ENCODE data around the gene RXFP3. TPM values are rescaled to one million over a fixed set of nuclear protein-coding genes. Genes with fewer than 3 reads are reported as not detected.

Gene RXFP3
- total and polyA plus RNA-seq, 2 donors = not detected

DNA sequence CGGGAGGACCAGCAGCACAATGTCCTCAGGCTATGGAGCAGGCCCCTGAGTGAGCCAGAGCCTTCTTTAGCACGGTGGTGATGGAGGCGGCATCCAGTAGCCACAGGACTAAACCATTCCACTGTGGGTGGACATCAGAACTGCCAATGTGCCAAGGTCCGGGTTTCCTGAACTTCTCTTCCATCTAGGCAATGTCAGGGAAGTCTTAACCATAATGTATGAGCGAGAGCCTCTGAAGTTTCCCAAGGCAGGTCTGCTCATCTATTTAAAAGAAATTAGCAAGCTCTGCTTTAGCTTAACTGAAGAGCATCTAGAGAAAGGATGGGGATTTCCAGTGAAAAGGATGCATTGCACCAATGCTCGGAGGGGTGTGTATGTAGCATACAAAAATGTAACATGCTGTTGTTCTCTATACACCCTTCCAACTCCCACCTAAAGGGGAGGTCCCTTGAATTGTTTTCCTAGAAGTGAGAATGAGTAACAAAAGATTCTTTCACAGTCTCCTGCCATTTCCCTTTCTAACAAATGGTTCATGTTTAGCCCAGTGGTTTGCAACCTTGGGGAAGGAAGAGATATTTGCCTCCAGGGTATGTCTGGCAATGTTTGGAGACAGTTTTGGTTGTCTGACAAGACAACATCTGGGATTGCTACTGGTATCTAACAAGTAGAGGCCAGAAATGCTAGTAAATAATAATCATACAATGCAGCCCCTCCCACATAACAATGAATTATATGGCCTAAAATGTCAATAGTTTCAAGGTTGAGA lies 6.1 kb upstream of the RXFP3 start:
- no peak for DNase-seq (ENCODE audit: low read depth in 6 of 9, low spot score in 9 of 9)
- no peaks in the 10 kb centered on the region for H3K9me3 ChIP-seq (ENCODE audit: control insufficient read depth in 2 of 2, insufficient read depth in 1 of 2, low read length in 1 of 2)
- H3K27ac ChIP-seq (ENCODE audit: low read depth in 1 of 2, low read length in 1 of 2) = no peak overlapping the region
- H3K4me1 ChIP-seq (ENCODE audit: control insufficient read depth in 2 of 2, insufficient read depth in 2 of 2, low read length in 2 of 2) = no peaks in the 10 kb centered on the region
- H3K4me3 ChIP-seq (ENCODE audit: low read length in 2 of 2) = no peak overlapping the region
- peaks cover 0 to 1% of the 10 kb centered on the region in 2 donors for H3K27me3 ChIP-seq (ENCODE audit: control insufficient read depth in 2 of 2, insufficient read depth in 1 of 2, low read length in 1 of 2)
- H3K36me3 ChIP-seq (ENCODE audit: control insufficient read depth in 2 of 2, insufficient read depth in 2 of 2, low read length in 1 of 2) = no peaks in the 10 kb centered on the region
- WGBS = 92% methylated on average over 6 of the region's 6 CpGs

DNA sequence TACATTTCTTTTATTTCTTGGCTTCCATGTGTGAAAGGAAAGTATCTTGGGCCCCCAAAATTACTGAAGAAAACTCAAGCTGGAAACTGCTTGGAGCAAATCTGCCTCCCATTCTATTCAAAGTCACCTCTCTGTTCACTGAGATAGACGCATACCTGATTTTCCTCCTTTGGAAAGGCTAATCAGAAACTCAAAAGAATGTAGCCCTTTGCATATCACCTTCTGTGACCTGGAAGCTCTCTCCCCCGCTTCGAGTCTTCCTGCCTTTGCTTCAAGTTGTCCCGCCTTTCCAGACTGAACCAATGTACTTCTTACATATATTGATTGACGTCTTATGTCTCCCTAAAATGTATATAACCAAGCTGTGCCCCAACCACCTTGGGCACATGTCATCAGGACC lies 5.0 kb upstream of the RXFP3 start:
- no peaks in the 10 kb centered on the region for H3K4me1 ChIP-seq (ENCODE audit: control insufficient read depth in 2 of 2, insufficient read depth in 2 of 2, low read length in 2 of 2)
- no peaks in the 10 kb centered on the region for H3K9me3 ChIP-seq (ENCODE audit: control insufficient read depth in 2 of 2, insufficient read depth in 1 of 2, low read length in 1 of 2)
- DNase-seq (ENCODE audit: low read depth in 6 of 9, low spot score in 9 of 9) = no peak
- H3K27me3 ChIP-seq (ENCODE audit: control insufficient read depth in 2 of 2, insufficient read depth in 1 of 2, low read length in 1 of 2) = peaks cover 9 to 10% of the 10 kb centered on the region in 2 donors
- 81% methylated on average over 5 of the region's 5 CpGs for WGBS
- H3K4me3 ChIP-seq (ENCODE audit: low read length in 2 of 2) = no peak overlapping the region
- H3K36me3 ChIP-seq (ENCODE audit: control insufficient read depth in 2 of 2, insufficient read depth in 2 of 2, low read length in 1 of 2) = no peaks in the 10 kb centered on the region
- no peak overlapping the region for H3K27ac ChIP-seq (ENCODE audit: low read depth in 1 of 2, low read length in 1 of 2)

DNA sequence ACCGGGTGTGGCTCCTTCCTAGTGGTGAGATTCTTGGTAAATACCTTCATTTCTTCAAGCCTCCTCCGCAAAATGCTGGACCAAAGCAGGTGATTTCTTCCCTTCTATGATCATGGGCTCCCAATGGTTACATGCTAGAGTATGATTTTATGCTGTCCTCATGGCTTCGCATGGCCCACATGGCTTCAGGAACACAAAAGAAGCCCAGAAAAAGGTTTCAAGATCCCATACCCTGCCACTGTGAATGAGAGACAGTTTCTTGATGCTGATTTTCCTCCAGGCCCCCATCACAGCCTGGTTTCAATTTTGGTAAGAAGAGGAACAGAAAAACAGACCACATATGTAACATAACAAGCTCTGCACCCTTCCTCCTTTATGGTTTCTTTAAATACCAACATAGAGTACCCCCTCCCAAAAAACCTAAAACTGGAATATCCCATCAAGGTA lies 2.4 kb upstream of the RXFP3 start:
- WGBS = 98% methylated on average over 3 of the region's 3 CpGs
- H3K4me1 ChIP-seq (ENCODE audit: control insufficient read depth in 2 of 2, insufficient read depth in 2 of 2, low read length in 2 of 2) = no peaks in the 10 kb centered on the region
- DNase-seq (ENCODE audit: low read depth in 6 of 9, low spot score in 9 of 9) = no peak
- H3K4me3 ChIP-seq (ENCODE audit: low read length in 2 of 2) = no peak overlapping the region
- no peak overlapping the region for H3K27ac ChIP-seq (ENCODE audit: low read depth in 1 of 2, low read length in 1 of 2)
- no peaks in the 10 kb centered on the region for H3K36me3 ChIP-seq (ENCODE audit: control insufficient read depth in 2 of 2, insufficient read depth in 2 of 2, low read length in 1 of 2)
- peaks cover 0 to 3% of the 10 kb centered on the region in 2 donors for H3K9me3 ChIP-seq (ENCODE audit: control insufficient read depth in 2 of 2, insufficient read depth in 1 of 2, low read length in 1 of 2)
- H3K27me3 ChIP-seq (ENCODE audit: control insufficient read depth in 2 of 2, insufficient read depth in 1 of 2, low read length in 1 of 2) = peaks cover 36% of the 10 kb centered on the region in 2 donors

DNA sequence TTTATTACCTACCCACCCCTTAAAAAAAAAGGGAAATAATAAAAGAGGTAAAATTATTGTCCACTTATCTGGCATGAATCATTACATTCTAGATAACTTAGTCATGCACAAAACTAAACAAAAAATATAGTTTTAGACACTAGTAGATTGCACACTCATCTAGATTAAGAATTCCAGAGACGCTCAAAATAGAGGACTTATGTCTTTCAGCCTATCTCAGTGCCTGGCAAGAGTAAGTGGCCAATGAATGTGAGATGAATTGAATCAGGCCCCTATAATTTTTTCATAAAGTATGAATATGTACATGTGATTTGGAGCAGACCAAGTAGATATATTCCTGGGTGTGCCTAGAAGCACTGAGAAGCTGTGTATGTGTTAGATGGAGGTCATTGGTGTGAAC lies 2.0 kb upstream of the RXFP3 start:
- no peaks in the 10 kb centered on the region for H3K4me1 ChIP-seq (ENCODE audit: control insufficient read depth in 2 of 2, insufficient read depth in 2 of 2, low read length in 2 of 2)
- H3K4me3 ChIP-seq (ENCODE audit: low read length in 2 of 2) = no peak overlapping the region
- no peaks in the 10 kb centered on the region for H3K36me3 ChIP-seq (ENCODE audit: control insufficient read depth in 2 of 2, insufficient read depth in 2 of 2, low read length in 1 of 2)
- DNase-seq (ENCODE audit: low read depth in 6 of 9, low spot score in 9 of 9) = no peak
- no peak overlapping the region for H3K27ac ChIP-seq (ENCODE audit: low read depth in 1 of 2, low read length in 1 of 2)
- H3K9me3 ChIP-seq (ENCODE audit: control insufficient read depth in 2 of 2, insufficient read depth in 1 of 2, low read length in 1 of 2) = peaks cover 0 to 3% of the 10 kb centered on the region in 2 donors
- WGBS = 97% methylated on average over 1 of the region's 1 CpG
- peaks cover 39 to 41% of the 10 kb centered on the region in 2 donors for H3K27me3 ChIP-seq (ENCODE audit: control insufficient read depth in 2 of 2, insufficient read depth in 1 of 2, low read length in 1 of 2)

GRCh38 chr5:33936004-33936380 lies 194 bp upstream of the RXFP3 start:
- no peak overlapping the region for H3K27ac ChIP-seq (ENCODE audit: low read depth in 1 of 2, low read length in 1 of 2)
- H3K9me3 ChIP-seq (ENCODE audit: control insufficient read depth in 2 of 2, insufficient read depth in 1 of 2, low read length in 1 of 2) = peaks cover 0 to 3% of the 10 kb centered on the region in 2 donors
- no peaks in the 10 kb centered on the region for H3K4me1 ChIP-seq (ENCODE audit: control insufficient read depth in 2 of 2, insufficient read depth in 2 of 2, low read length in 2 of 2)
- H3K36me3 ChIP-seq (ENCODE audit: control insufficient read depth in 2 of 2, insufficient read depth in 2 of 2, low read length in 1 of 2) = no peaks in the 10 kb centered on the region
- DNase-seq (ENCODE audit: low read depth in 6 of 9, low spot score in 9 of 9) = peak in 8 of 9 donors; percentile 35 to 78 (median 46)
- WGBS = 2% methylated on average over 30 of the region's 30 CpGs
- H3K4me3 ChIP-seq (ENCODE audit: low read length in 2 of 2) = no peak overlapping the region
- H3K27me3 ChIP-seq (ENCODE audit: control insufficient read depth in 2 of 2, insufficient read depth in 1 of 2, low read length in 1 of 2) = peaks cover 44 to 45% of the 10 kb centered on the region in 2 donors

GRCh38 chr5:33937017-33937706 lies 976 bp downstream of the RXFP3 start:
- Histone ChIP-seq H3K9me3 (ENCODE audit: control insufficient read depth in 2 of 2, insufficient read depth in 1 of 2, low read length in 1 of 2) (peaks cover 0 to 3% of the 10 kb centered on the region in 2 donors), H3K4me3 (ENCODE audit: low read length in 2 of 2) (no peak overlapping the region), H3K27ac (ENCODE audit: low read depth in 1 of 2, low read length in 1 of 2) (no peak overlapping the region), H3K27me3 (ENCODE audit: control insufficient read depth in 2 of 2, insufficient read depth in 1 of 2, low read length in 1 of 2) (peaks cover 44 to 47% of the 10 kb centered on the region in 2 donors), H3K36me3 (ENCODE audit: control insufficient read depth in 2 of 2, insufficient read depth in 2 of 2, low read length in 1 of 2) (no peaks in the 10 kb centered on the region), H3K4me1 (ENCODE audit: control insufficient read depth in 2 of 2, insufficient read depth in 2 of 2, low read length in 2 of 2) (no peaks in the 10 kb centered on the region)
- DNase-seq (ENCODE audit: low read depth in 6 of 9, low spot score in 9 of 9) = no peak
- 41% methylated on average over 54 of the region's 54 CpGs for WGBS

DNA sequence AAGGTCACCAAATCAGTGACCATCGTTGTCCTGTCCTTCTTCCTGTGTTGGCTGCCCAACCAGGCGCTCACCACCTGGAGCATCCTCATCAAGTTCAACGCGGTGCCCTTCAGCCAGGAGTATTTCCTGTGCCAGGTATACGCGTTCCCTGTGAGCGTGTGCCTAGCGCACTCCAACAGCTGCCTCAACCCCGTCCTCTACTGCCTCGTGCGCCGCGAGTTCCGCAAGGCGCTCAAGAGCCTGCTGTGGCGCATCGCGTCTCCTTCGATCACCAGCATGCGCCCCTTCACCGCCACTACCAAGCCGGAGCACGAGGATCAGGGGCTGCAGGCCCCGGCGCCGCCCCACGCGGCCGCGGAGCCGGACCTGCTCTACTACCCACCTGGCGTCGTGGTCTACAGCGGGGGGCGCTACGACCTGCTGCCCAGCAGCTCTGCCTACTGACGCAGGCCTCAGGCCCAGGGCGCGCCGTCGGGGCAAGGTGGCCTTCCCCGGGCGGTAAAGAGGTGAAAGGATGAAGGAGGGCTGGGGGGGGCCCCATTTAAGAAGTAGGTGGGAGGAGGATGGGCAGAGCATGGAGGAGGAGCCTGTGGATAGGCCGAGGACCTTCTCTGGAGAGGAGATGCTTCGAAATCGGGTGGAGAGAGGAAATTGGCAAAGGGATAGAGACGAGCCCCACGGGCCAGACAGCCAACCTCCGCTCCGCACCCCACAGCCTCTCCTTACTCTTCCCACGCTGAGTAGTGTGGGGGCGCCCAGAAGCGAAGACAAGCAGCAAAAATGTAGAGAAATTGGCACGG lies 1.7 kb downstream of the RXFP3 start:
- Histone ChIP-seq H3K9me3 (ENCODE audit: control insufficient read depth in 2 of 2, insufficient read depth in 1 of 2, low read length in 1 of 2) (peaks cover 0 to 3% of the 10 kb centered on the region in 2 donors), H3K4me1 (ENCODE audit: control insufficient read depth in 2 of 2, insufficient read depth in 2 of 2, low read length in 2 of 2) (no peaks in the 10 kb centered on the region), H3K27me3 (ENCODE audit: control insufficient read depth in 2 of 2, insufficient read depth in 1 of 2, low read length in 1 of 2) (peaks cover 44 to 50% of the 10 kb centered on the region in 2 donors), H3K27ac (ENCODE audit: low read depth in 1 of 2, low read length in 1 of 2) (no peak overlapping the region), H3K36me3 (ENCODE audit: control insufficient read depth in 2 of 2, insufficient read depth in 2 of 2, low read length in 1 of 2) (no peaks in the 10 kb centered on the region), H3K4me3 (ENCODE audit: low read length in 2 of 2) (no peak overlapping the region)
- 25% methylated on average over 54 of the region's 54 CpGs for WGBS
- no peak for DNase-seq (ENCODE audit: low read depth in 6 of 9, low spot score in 9 of 9)

DNA sequence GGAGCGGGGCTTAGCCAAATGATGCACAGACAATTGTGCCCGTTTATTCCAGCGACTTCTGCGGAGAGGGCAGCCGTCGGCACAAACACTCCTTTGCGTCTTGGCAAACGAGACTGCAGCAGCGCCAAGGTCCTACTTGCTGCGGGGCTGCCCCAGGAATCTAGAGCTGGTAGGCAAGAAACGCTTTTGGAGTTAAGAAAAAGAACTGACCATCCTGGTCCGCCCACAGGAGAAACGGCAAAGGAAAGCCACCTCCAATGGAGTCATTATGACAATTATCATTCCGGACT lies 2.3 kb downstream of the RXFP3 start:
- no peak for DNase-seq (ENCODE audit: low read depth in 6 of 9, low spot score in 9 of 9)
- no peak overlapping the region for H3K4me3 ChIP-seq (ENCODE audit: low read length in 2 of 2)
- WGBS = 24% methylated on average over 14 of the region's 14 CpGs
- no peak overlapping the region for H3K27ac ChIP-seq (ENCODE audit: low read depth in 1 of 2, low read length in 1 of 2)
- no peaks in the 10 kb centered on the region for H3K4me1 ChIP-seq (ENCODE audit: control insufficient read depth in 2 of 2, insufficient read depth in 2 of 2, low read length in 2 of 2)
- H3K9me3 ChIP-seq (ENCODE audit: control insufficient read depth in 2 of 2, insufficient read depth in 1 of 2, low read length in 1 of 2) = peaks cover 0 to 3% of the 10 kb centered on the region in 2 donors
- peaks cover 44 to 50% of the 10 kb centered on the region in 2 donors for H3K27me3 ChIP-seq (ENCODE audit: control insufficient read depth in 2 of 2, insufficient read depth in 1 of 2, low read length in 1 of 2)
- H3K36me3 ChIP-seq (ENCODE audit: control insufficient read depth in 2 of 2, insufficient read depth in 2 of 2, low read length in 1 of 2) = no peaks in the 10 kb centered on the region

DNA sequence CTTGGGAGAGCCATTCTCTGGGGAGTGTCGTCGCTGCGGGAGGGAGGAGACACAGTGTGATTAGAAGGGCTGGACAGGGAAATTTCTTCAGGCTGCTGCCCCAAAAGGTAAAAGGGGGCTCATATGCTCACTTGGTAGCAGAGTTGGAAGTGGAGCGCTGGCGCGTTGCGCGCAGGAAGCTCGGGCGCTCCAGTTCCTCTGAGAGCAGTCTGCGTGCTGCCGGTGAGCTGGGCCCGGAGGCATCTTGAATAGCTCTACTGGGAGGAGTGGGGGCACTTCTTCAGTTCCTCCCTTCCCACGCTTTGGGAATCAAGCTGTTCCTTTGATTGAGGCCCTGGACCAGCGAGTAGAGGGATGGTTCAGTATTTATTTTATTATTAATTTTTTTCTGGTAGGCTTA lies 2.7 kb downstream of the RXFP3 start:
- H3K27me3 ChIP-seq (ENCODE audit: control insufficient read depth in 2 of 2, insufficient read depth in 1 of 2, low read length in 1 of 2) = peaks cover 44 to 50% of the 10 kb centered on the region in 2 donors
- no peak for DNase-seq (ENCODE audit: low read depth in 6 of 9, low spot score in 9 of 9)
- WGBS = 17% methylated on average over 15 of the region's 15 CpGs

More for the DNA sequence above, 2.7 kb downstream of the RXFP3 start:
- H3K9me3 ChIP-seq (ENCODE audit: control insufficient read depth in 2 of 2, insufficient read depth in 1 of 2, low read length in 1 of 2) = peaks cover 0 to 3% of the 10 kb centered on the region in 2 donors
- no peaks in the 10 kb centered on the region for H3K4me1 ChIP-seq (ENCODE audit: control insufficient read depth in 2 of 2, insufficient read depth in 2 of 2, low read length in 2 of 2)
- no peak overlapping the region for H3K4me3 ChIP-seq (ENCODE audit: low read length in 2 of 2)
- H3K36me3 ChIP-seq (ENCODE audit: control insufficient read depth in 2 of 2, insufficient read depth in 2 of 2, low read length in 1 of 2) = no peaks in the 10 kb centered on the region
- H3K27ac ChIP-seq (ENCODE audit: low read depth in 1 of 2, low read length in 1 of 2) = no peak overlapping the region
